ENCODE measurements around the gene GNAQ.

Gene GNAQ

GRCh38 chr9:77743386-77743785 is 288.2 kb downstream of the GNAQ start:
- DNase-seq, result no peak
- Histone ChIP-seq H3K36me3 (ENCODE audit: control insufficient read depth in 1 of 2, insufficient read depth in 2 of 2, low read length in 2 of 2) (no peaks in the 10 kb centered on the region), H2AFZ (ENCODE audit: insufficient read depth, low read length, poor library complexity) (no peak overlapping the region), H4K91ac (ENCODE audit: low read depth, low read length) (no peak overlapping the region), H3K27me3 (ENCODE audit: insufficient read depth, low read length) (no peaks in the 10 kb centered on the region), H3K27ac (ENCODE audit: low read depth, low read length) (no peak overlapping the region), H3K4me1 (ENCODE audit: control insufficient read depth in 1 of 2, insufficient read depth in 2 of 2, low read length in 2 of 2) (peaks cover 0 to 3% of the 10 kb centered on the region in 2 experiments), H3K18ac (ENCODE audit: low read length) (no peak overlapping the region), H3K14ac (ENCODE audit: low read length) (no peak overlapping the region), H4K12ac (ENCODE audit: low read depth, low read length) (no peak overlapping the region), H3K4ac (ENCODE audit: low read depth, low read length) (no peak overlapping the region), H2BK5ac (ENCODE audit: low read depth, low read length, poor library complexity) (no peak overlapping the region), H3K4me2 (ENCODE audit: low read length) (no peak overlapping the region), H2BK12ac (ENCODE audit: low read length) (no peak overlapping the region), H3K79me1 (ENCODE audit: low read length) (peaks cover 9% of the 10 kb centered on the region), H4K8ac (ENCODE audit: low read depth, low read length) (no peak overlapping the region), H3K9me3 (ENCODE audit: insufficient read depth, low read depth, low read length) (no peaks in the 10 kb centered on the region), H2BK120ac (ENCODE audit: insufficient read depth, low read length, poor library complexity) (no peak overlapping the region), H3K79me2 (ENCODE audit: control insufficient read depth, insufficient read depth, low read length, poor library complexity) (no peaks in the 10 kb centered on the region), H3K9ac (ENCODE audit: low read length) (no peak overlapping the region), H2AK5ac (ENCODE audit: low read length) (no peak overlapping the region), H3K23ac (ENCODE audit: low read length) (no peak overlapping the region), H3K4me3 (ENCODE audit: low read depth, low read length) (no peak overlapping the region)
- WGBS (ENCODE audit: extremely low coverage, insufficient coverage, insufficient read length), result no CpG with 5 or more reads among the region's 1 CpG

- H3K79me2 ChIP-seq (ENCODE audit: control insufficient read depth, insufficient read depth, low read length, poor library complexity), result no peaks in the 10 kb centered on the region
- H2BK12ac ChIP-seq (ENCODE audit: low read length), result no peak overlapping the region
- no peaks in the 10 kb centered on the region for H3K36me3 ChIP-seq (ENCODE audit: control insufficient read depth in 1 of 2, insufficient read depth in 2 of 2, low read length in 2 of 2)
- no peak overlapping the region for H4K91ac ChIP-seq (ENCODE audit: low read depth, low read length)
- no peak overlapping the region for H3K4ac ChIP-seq (ENCODE audit: low read depth, low read length)
- H3K14ac ChIP-seq (ENCODE audit: low read length), result no peak overlapping the region
- H2AK5ac ChIP-seq (ENCODE audit: low read length), result no peak overlapping the region
- no peak overlapping the region for H3K18ac ChIP-seq (ENCODE audit: low read length)
- H4K12ac ChIP-seq (ENCODE audit: low read depth, low read length), result no peak overlapping the region
- H3K4me3 ChIP-seq (ENCODE audit: low read depth, low read length), result no peak overlapping the region
- no peak overlapping the region for H3K27ac ChIP-seq (ENCODE audit: low read depth, low read length)
- H2AFZ ChIP-seq (ENCODE audit: insufficient read depth, low read length, poor library complexity), result no peak overlapping the region
- no peaks in the 10 kb centered on the region for H3K9me3 ChIP-seq (ENCODE audit: insufficient read depth, low read depth, low read length)
- no peak overlapping the region for H4K8ac ChIP-seq (ENCODE audit: low read depth, low read length)
- no peak overlapping the region for H3K4me2 ChIP-seq (ENCODE audit: low read length)
- H3K27me3 ChIP-seq (ENCODE audit: insufficient read depth, low read length), result no peaks in the 10 kb centered on the region
- WGBS (ENCODE audit: extremely low coverage, insufficient coverage, insufficient read length), result no CpG with 5 or more reads among the region's 4 CpGs
- peaks cover 3% of the 10 kb centered on the region for H3K79me1 ChIP-seq (ENCODE audit: low read length)
- H2BK120ac ChIP-seq (ENCODE audit: insufficient read depth, low read length, poor library complexity), result no peak overlapping the region
- no peak overlapping the region for H3K9ac ChIP-seq (ENCODE audit: low read length)
- H3K4me1 ChIP-seq (ENCODE audit: control insufficient read depth in 1 of 2, insufficient read depth in 2 of 2, low read length in 2 of 2), result peaks cover 5% of the 10 kb centered on the region in 2 experiments
- DNase-seq, result no peak
- no peak overlapping the region for H3K23ac ChIP-seq (ENCODE audit: low read length)
- H2BK5ac ChIP-seq (ENCODE audit: low read depth, low read length, poor library complexity), result no peak overlapping the region
Measured at GRCh38 chr9:77738932-77739331, 292.7 kb downstream of the GNAQ start.

- Histone ChIP-seq H3K36me3 (ENCODE audit: control insufficient read depth in 1 of 2, insufficient read depth in 2 of 2, low read length in 2 of 2) (peaks cover 0 to 3% of the 10 kb centered on the region in 2 experiments), H3K4me1 (ENCODE audit: control insufficient read depth in 1 of 2, insufficient read depth in 2 of 2, low read length in 2 of 2) (peaks cover 10% of the 10 kb centered on the region in 2 experiments), H3K4ac (ENCODE audit: low read depth, low read length) (peak overlapping the region; percentile 1), H3K23ac (ENCODE audit: low read length) (no peak overlapping the region), H2BK12ac (ENCODE audit: low read length) (peak overlapping the region; percentile 7), H2BK5ac (ENCODE audit: low read depth, low read length, poor library complexity) (peak overlapping the region; percentile 5), H3K79me1 (ENCODE audit: low read length) (peaks cover 5% of the 10 kb centered on the region), H3K27me3 (ENCODE audit: insufficient read depth, low read length) (no peaks in the 10 kb centered on the region), H2AFZ (ENCODE audit: insufficient read depth, low read length, poor library complexity) (no peak overlapping the region), H4K8ac (ENCODE audit: low read depth, low read length) (peak overlapping the region; percentile 4), H3K27ac (ENCODE audit: low read depth, low read length) (peak overlapping the region; percentile 72), H2BK120ac (ENCODE audit: insufficient read depth, low read length, poor library complexity) (peak overlapping the region; percentile 50), H4K12ac (ENCODE audit: low read depth, low read length) (no peak overlapping the region), H3K9me3 (ENCODE audit: insufficient read depth, low read depth, low read length) (no peaks in the 10 kb centered on the region), H3K14ac (ENCODE audit: low read length) (peak overlapping the region; percentile 66), H2AK5ac (ENCODE audit: low read length) (peak overlapping the region; percentile 30), H3K79me2 (ENCODE audit: control insufficient read depth, insufficient read depth, low read length, poor library complexity) (no peaks in the 10 kb centered on the region), H4K91ac (ENCODE audit: low read depth, low read length) (peak overlapping the region; percentile 44), H3K4me3 (ENCODE audit: low read depth, low read length) (no peak overlapping the region), H3K9ac (ENCODE audit: low read length) (no peak overlapping the region), H3K18ac (ENCODE audit: low read length) (no peak overlapping the region), H3K4me2 (ENCODE audit: low read length) (no peak overlapping the region)
- WGBS (ENCODE audit: extremely low coverage, insufficient coverage, insufficient read length), result no CpG with 5 or more reads among the region's 5 CpGs
- DNase-seq, result peak; percentile 52 to 89
Measured at GRCh38 chr9:77735494-77735893, 296.1 kb downstream of the GNAQ start.

GRCh38 chr9:77731930-77732329 is 299.7 kb downstream of the GNAQ start:
- whole genome bisulfite sequencing (ENCODE audit: extremely low coverage, insufficient coverage, insufficient read length), result no CpG with 5 or more reads among the region's 8 CpGs
- H2BK5ac ChIP-seq (ENCODE audit: low read depth, low read length, poor library complexity), result no peak overlapping the region
- no peak overlapping the region for H3K27ac ChIP-seq (ENCODE audit: low read depth, low read length)
- no peak overlapping the region for H2AFZ ChIP-seq (ENCODE audit: insufficient read depth, low read length, poor library complexity)
- H3K4me2 ChIP-seq (ENCODE audit: low read length), result no peak overlapping the region
- peaks cover 10% of the 10 kb centered on the region in 2 experiments for H3K4me1 ChIP-seq (ENCODE audit: control insufficient read depth in 1 of 2, insufficient read depth in 2 of 2, low read length in 2 of 2)
- no peaks in the 10 kb centered on the region for H3K27me3 ChIP-seq (ENCODE audit: insufficient read depth, low read length)
- no peak overlapping the region for H2BK12ac ChIP-seq (ENCODE audit: low read length)
- H3K79me2 ChIP-seq (ENCODE audit: control insufficient read depth, insufficient read depth, low read length, poor library complexity), result no peaks in the 10 kb centered on the region
- no peak overlapping the region for H3K9ac ChIP-seq (ENCODE audit: low read length)
- peaks cover 5% of the 10 kb centered on the region for H3K79me1 ChIP-seq (ENCODE audit: low read length)
- no peak overlapping the region for H3K23ac ChIP-seq (ENCODE audit: low read length)
- H3K18ac ChIP-seq (ENCODE audit: low read length), result no peak overlapping the region
- peaks cover 5 to 9% of the 10 kb centered on the region in 2 experiments for H3K36me3 ChIP-seq (ENCODE audit: control insufficient read depth in 1 of 2, insufficient read depth in 2 of 2, low read length in 2 of 2)
- no peak overlapping the region for H3K4ac ChIP-seq (ENCODE audit: low read depth, low read length)
- no peak overlapping the region for H4K8ac ChIP-seq (ENCODE audit: low read depth, low read length)
- H2AK5ac ChIP-seq (ENCODE audit: low read length), result no peak overlapping the region
- H4K12ac ChIP-seq (ENCODE audit: low read depth, low read length), result no peak overlapping the region
- no peak for DNase-seq
- H3K4me3 ChIP-seq (ENCODE audit: low read depth, low read length), result no peak overlapping the region
- no peak overlapping the region for H3K14ac ChIP-seq (ENCODE audit: low read length)
- H4K91ac ChIP-seq (ENCODE audit: low read depth, low read length), result no peak overlapping the region
- no peak overlapping the region for H2BK120ac ChIP-seq (ENCODE audit: insufficient read depth, low read length, poor library complexity)
- H3K9me3 ChIP-seq (ENCODE audit: insufficient read depth, low read depth, low read length), result no peaks in the 10 kb centered on the region
